8988T (cell line): ENCODE data around the gene HOXA5.

Source experiments
- DNase-seq: peaks from one replicate; pipeline ENCODE4 v3.0.0; 2011

HOXA5 gene

DNA sequence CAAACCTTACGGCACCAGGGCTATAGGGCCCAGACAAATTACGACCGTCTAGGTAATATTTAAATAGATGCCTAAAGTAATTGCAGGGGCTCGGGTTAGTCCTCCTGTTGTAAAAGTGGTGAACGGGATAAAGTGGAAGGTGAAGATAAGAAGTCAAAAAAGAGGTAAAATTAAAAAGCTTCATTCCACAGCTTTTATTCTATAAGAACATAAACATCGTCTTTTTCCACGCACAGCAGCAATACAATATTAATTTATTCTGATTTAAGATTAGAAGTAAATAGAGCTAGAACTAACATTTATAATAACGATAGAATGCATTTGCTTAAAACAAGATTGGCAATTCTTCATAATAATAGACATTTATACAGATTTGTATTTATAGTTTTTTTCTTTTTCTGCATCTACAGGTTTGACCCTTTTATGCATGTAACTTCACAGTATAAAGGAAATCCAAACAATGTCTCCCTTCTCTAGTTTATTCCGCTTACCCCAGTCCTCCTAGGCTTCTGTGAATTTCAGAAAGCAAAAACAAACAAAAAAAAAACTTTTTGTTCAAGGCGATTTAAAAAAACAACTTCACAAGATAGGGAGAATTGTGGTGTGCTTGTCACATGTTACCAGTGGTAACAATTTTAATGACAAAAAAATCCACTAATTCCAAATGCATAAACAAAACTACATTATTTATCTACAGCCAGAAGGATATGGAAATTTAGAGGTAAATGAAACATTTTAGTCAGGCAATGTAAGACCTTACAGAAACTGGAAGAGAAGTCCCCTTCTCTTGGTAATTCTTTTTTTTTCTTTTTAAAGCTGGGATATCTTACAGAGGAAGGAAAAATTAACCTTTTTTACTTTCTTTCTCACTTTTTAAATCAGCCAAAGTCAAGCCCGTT lies 27.2 kb upstream of the HOXA5 start:
- DNase-seq, result no peak

DNA sequence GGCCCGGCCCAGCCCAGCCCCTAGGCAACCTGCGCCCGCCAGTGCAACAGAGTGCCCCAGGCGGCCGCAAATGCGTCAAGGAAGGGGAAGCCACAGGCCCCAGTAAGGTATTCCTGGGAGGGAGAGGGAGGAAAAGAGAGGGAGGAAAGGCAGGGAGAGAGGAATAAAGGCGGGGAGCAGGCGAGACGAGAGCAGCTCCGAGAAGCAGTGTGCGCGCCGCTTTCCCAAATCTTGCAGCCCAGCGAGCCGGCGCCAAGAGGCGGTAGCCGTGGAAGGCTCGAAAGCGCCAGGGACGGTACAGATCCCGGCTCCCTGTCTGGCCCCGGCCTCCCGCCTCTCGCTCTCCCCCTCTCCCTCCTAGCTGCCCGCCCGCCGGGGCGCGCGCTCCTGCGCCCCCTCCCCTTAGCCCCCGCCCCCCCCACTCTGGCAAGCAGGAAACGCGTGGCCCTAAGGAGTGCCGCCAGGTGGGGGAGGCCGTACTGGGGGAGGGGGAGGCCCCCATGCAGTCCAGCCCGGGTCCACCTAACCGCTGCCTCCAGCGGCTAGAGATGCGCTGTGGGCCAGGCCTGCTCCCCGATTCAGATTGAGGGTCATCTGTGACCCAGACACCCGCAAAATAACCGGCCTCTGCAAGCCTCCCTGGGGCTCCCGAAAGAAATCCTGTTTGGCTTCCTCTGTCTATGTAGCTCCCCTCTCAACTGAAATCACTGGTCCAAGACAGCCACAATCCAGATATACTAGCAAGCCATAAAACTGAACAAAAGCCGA lies 26.4 kb upstream of the HOXA5 start:
- DNase-seq, result no peak

DNA sequence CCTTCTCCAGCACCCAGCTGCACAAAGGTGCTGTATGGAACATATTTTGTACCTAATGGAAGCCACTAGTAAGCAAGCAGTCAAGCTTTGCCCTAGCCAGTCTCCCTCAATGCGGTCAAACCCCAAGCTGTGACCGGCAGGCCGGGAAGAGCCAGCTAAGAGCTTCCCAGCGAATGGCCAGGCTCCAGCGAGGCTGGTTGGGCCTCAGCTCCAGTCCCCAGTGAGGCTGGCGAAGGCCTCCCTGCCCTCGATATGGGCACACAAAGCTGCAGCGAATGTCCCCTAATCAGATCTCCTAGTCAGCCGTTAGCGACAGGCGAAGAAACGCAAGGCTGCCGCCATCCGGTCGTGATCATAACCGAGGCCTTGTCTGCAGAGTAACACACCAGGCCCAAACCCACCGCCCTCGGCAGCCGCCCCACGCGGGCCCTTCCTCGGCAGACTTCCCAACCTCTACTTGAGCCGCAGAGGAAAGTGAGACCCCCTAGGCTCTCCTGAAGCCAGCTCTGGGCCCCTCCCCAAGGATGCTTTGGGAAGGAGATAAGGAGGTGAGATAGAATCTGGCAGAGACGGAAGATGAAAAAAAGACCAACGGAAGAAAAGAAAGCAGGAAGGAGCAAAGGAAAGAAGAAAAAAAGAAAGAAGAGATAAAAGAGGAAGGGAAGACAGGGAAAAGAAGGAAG lies 24.9 kb upstream of the HOXA5 start:
- DNase-seq, result no peak

DNA sequence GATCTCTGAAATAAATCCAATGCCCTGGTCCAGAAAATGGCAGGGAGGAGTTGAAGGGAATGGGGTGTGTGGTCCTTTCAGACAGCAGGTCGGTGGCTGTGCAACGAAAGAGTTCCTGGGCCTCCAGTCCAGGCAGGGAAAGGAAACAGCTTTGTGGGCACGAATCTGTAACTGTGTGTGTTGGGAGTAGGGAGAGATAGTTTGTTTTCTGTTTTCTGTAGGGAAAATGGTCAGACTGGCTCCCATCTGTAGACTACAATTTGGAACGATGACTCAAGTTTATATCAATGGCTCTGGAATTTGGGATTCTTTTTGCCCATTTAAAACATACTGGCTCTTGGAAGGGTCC lies 24.4 kb upstream of the HOXA5 start:
- no peak for DNase-seq

DNA sequence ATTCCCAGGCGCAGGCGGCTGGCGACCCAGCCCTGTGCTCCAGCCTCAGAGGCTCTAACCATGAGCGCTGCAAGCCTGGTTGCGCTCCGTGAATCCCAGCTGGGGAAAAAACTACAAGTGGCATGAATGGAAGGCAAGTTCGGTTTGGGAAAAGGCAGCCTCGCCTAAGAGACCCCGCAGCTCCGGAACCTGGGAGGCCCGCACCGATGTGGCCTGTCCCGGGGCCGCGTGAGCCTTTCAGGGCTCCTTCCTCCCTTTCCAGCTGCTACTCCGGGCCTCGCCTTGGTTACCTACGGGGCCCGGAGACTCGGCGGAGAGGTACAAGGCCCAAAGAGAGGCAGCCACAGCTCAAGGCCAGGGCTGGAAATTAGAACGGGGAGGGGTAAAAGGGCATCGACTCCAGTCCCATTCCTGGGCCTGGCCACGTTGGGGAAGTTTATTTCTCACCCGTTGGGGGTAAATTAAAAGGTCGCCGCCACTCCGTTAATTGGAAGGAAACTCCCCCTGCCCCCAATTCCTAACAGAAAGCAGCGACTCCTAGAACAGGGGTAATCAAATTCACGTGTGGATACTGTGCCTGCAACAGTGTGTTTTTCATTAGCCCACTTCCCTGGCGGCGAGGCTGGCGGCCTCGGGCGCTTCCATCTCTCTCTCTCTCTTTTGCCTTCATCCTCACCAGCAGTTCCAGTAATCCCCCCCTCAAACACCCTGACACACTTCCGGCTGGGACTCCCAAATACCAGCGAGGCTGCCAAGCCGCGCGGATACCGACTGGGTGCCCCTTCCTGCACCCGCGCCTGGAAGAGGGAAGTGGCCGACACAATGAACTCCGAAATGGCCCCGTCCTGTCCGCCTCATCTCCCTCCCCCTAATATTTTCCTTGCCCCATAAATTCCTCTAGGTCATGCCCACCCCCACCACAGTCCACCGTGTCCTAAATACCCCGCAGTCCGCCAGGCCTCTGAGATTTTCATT lies 23.3 kb upstream of the HOXA5 start:
- DNase-seq, result no peak

DNA sequence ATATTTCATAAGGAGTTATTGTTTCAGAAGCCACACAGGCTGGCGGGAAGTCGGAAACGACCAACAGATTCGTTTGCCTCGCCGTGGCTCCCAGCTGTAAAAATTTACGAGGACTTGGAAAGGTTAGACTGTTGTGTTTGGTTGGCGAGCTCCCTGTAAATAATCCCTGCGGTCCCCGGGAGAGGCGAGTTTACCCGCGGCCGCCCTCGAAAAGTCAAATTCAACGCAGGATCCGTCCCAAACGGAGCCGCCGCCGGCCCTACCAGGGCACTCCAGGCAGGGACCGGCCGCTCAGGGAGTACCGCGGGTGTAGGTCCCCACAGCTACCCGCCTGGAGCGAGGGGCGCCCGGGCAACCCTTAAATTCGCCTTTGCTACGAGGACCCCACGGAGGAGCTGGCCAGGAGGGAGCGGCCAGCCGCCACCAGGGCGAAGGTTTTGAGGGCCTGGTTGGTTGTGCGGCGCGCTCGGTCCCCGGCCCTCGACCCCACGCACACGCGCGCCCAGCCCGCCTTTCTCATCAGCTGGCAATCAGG lies 22.6 kb upstream of the HOXA5 start:
- no peak for DNase-seq

DNA sequence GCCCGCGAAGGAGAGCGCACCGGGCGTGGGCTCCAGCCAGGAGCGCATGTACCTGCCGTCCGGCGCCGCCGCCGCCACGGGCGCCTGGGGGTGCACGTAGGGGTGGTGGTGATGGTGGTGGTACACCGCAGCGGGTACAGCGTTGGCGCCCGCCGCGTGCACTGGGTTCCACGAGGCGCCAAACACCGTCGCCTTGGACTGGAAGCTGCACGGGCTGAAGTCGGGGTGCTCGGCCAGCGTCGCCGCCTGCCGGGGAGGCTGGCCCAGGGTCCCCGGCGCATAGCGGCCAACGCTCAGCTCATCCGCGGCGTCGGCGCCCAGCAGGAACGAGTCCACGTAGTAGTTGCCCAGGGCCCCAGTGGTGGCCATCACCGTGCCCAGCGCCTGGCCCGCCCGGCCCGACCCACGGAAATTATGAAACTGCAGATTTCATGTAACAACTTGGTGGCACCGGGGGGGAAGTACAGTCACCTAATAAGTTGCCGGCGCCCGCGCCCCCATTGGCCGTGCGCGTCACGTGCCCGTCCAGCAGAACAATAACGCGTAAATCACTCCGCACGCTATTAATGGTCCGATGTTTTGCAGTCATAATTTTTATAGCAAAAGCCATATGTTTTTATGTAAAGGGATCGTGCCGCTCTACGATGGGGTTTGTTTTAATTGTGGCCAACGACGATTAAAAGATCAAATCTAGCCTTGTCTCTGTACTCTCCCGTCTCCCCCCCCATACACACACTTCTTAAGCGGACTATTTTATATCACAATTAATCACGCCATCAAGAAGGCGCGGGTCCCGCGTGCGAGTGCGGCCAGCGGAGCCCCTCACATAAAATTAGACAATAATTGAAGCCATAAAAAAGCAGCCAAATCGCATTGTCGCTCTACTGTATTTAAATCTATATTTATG lies 21.9 kb upstream of the HOXA5 start, which contains the start of gene HOXA9:
HOXA9 (minus strand) TSS at position 449 of the 907 bp plus-strand sequence; CDS start at position 369, 80 bp downstream.
- DNase-seq, result no peak

DNA sequence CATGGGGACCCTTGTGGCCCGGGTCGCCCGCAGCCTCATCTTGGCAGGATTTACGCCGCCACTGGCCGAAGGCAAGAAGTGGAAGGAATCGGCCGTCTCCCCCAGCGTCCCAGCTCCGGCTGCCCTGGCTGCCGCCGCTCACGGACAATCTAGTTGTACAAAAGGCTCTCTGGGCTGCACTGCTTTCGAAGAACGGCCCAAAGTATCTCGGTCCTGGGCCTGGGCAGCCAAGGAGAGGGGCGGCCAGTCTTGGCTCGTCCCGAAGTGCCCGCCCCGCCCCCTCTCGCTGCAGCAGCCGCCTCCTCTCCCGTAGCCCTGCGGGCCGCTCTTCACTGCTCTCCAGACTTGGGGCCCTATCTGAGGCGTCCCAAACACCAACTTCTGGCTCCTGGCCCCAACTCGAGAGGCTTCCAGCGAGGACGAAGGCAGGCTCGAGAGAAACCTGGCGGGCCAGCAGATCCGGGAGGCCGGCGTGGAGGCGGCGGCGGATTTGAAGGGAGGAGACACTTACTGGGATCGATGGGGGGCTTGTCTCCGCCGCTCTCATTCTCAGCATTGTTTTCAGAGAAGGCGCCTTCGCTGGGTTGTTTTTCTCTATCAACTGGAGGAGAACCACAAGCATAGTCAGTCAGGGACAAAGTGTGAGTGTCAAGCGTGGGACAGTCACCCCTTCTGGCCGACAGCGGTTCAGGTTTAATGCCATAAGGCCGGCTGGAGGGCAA lies 21.0 kb upstream of the HOXA5 start:
- no peak for DNase-seq

DNA sequence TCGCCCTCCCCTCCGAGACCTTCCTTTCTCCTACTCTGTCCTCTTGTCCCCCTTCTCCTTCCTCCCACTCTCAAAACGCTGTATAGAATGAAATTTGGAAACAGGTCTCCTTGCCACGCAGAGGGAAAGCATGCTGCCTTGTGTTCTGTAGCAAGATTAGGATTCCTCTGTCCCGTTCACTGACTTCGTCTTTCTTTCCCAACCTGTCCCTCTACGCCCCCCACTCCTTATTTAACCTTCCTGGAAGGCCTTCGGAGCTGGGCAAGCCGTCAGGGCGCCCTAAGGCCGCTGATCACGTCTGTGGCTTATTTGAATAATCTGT lies 20.5 kb upstream of the HOXA5 start:
- DNase-seq, result no peak

DNA sequence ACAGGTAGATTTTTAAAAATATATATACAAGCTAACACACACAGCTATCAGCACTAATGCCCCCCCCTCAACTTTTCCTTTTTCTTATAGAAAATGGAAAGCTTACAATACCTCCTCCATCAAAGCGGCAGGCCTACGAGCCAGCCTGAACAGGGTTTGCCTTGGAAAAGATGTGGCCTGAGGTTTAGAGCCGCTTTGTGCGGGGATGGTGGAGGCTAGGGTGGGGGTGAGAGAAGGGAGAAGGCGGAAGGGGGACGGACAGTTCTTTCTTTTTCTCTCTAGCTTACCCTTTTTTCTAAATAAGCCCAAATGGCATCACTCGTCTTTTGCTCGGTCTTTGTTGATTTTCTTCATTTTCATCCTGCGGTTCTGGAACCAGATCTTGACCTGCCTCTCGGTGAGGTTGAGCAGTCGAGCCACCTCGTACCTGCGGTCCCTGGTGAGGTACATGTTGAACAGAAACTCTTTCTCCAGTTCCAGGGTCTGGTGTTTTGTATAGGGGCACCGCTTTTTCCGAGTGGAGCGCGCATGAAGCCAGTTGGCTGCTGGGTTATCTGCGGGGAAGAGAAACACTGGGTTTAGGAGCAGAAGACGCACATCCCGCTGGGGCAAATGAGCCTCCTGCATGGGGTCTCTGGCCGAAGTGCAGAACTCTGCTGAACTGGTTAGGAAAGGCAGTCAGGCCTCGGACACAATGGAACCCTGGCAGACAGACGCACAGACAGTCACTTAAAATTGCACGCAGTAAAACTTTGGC lies 20.0 kb upstream of the HOXA5 start:
- no peak for DNase-seq

DNA sequence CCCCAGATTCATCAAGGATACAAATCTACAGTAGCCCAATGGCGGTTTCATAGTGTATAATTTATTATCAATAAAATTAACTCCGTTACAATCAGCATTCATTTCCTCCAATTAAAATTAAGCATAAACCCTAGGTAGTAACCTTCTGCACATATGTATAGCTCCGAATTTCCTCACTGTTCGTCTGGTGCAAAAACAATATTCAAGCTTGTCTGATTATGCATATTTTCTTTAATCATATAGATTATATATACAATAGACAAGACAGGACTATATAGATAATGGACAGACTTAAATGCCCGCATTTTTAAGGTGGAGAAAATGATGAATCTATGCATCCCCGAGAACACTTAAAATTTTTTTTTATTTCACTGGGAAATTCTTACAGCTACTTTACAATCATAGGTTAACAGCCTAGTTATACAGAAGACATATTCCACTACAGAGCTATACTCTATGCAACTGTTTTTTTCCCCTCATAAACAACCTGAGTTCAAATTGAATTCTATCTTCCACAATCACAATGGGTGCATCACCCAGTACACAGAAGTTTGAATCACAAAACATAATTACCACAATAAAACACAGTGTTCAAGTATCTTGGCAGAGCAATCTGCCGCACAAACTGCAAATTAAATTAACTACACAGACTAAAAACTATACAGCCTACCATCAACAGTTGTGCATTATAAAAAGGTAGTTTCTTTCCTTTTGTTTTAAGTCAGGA lies 19.2 kb upstream of the HOXA5 start:
- no peak for DNase-seq

DNA sequence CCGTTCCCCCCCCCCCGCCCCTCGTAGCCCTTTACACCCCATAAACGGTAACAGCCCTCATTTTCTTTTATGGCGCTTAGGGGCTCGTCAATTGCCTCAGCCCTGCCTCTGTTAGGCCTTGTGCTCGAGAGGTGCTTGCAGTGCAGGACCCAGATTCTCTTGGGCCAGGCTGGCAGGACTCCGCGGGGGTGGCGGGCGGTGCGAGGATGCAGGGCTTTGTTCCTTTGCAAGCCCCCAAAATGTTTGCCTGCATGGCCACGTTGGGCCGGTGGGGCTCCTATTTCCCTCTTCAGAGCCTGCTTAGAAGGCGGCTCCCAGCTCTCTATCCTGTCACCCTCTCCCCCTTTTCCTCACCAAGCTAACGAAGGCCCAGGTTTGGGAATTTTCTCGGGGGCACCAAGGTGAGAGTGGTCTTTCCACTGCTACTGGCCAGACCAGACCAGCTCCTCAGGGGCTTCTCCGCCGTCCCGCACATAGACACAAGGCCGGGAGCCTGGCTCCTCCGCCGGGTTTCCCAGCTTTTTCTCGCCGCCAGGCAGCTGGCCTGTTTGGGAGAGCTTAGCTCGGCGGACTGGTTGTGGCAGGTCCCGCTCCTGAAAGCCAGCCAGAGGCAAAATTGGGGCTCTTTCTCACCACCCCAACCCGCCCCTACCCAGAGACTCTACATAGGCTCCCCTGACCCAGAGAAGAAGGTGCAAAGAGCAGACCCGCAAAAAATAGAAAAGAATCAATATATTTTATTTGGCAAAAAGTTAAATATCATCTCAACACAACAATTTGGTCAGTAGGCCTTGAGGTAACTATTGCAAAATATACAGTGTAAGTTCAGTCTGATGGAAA lies 18.5 kb upstream of the HOXA5 start:
- no peak for DNase-seq

DNA sequence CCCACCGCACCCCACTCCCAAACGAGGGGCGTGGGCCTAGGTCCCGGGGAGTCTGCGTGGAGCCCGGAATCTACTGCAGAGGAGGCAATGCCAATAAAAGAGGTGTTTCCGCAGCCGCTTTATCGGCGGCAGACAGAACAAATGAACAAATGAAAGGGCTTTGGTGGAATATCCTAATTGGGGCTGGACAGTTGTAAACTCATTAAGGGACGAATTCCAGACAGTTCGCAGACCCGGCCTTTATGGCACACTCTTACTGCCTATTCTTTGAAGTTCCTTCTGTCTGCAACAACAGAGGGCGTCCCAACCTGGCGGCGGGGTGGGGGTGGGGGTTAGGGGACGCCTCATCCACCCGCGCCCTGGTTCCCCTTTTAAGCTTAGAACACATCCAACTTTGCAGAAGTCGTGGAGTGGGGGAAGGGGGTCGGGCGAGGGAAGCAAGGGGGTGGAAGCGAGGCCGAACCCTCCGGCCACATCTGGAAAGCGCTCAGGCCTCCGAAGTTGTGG lies 17.8 kb upstream of the HOXA5 start:
- no peak for DNase-seq

DNA sequence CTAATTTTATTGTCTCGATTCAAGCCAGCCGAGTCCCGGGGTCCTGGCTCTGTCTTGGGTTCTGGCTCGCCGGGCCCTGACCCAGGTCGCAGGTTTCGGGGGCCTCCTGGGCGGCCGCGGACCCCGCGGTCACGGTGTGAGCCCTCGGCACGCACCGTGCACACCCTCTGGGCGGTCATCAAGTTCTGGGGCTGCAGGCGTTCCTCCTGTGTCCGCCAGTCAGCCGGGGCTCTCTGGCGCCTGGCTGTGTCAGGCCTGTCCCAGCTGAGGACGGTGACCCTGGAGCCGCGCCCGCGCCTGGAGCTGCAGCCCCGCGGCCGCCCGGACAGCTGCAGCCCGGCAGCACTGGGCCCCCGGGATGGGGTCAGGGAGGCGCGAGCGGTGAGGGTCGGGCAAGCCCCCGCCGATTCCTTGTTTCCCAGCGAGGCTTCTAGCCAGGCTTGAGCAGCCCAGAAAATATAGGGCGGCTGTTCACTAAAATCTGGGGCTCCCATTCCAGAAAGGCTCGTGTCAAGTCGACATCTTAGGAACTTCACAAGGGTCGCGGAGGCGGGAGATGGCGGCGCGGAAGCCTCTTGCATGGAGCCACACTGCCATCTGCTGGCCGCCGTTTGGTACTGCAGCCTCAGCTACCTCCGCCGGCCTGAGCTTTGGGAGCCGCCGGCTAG lies 17.2 kb upstream of the HOXA5 start:
- peak; percentile 88 for DNase-seq

DNA sequence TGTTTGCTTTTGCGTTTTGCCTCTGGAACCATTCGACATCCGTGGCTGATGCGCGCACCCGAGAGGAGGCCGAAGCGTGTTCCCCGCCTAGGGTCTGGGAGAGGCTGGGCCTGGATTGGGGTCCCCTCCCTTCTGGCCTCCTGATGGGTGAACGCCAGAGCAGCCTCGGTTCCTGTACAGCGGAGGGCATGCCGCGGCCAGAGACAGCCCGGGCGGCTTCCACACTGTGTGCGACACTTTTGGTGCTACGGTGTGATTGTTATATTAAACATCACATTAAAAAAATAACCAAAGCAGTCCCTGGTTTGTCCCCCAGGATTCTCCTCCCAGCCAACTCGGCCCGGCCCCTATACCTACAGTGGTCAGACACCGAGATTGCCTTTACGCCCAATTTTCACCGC lies 16.7 kb upstream of the HOXA5 start:
- no peak for DNase-seq

DNA sequence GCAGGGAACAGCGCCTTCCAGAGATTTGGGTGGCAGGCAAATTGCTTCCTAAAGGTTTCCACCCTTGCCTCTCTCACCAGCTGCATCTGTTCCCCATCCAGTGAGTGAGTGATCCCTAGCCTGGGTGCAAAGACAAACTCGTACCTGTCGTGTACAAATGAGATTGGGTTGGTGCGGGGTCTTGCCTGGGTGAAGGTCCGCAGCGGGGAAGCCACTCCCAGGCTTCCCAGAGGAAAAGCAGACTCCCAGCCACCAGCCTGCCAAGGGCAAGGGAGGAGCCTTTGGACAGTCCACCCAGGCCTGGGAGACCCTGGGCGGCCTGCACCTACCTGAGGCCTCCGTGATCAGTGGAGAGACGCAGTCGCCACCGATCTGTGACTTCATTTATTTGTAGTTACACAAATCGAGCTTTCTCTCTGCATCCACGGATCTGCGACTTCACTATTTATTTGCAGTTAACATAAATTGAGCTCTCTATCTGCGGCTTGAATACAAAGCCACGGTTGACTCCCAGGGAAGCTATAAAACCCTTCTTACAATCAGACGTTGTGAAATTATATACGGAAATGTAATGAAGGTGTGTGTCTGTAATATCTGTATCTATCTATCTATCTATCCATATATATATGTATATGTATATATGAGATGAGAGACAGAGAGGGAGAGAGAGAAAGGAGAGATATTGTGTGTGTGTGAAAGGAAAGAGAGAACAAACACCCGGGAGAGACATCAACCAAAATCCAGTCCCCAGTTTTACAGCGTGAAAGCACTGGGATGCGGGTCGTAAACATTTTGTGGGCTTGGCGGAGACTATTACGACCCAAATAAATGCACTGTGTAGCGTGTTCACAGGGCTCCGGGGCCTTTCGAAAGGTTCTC lies 16.0 kb upstream of the HOXA5 start:
- no peak for DNase-seq
